SW480 (cell line): ENCODE data around the gene PTPRD.

ENCODE experiments used
- DNase-seq: peaks from one replicate; pipeline ENCODE4 v3.0.0-alpha.2; 2016; ENCODE audit warnings: low spot score

Gene PTPRD

DNA sequence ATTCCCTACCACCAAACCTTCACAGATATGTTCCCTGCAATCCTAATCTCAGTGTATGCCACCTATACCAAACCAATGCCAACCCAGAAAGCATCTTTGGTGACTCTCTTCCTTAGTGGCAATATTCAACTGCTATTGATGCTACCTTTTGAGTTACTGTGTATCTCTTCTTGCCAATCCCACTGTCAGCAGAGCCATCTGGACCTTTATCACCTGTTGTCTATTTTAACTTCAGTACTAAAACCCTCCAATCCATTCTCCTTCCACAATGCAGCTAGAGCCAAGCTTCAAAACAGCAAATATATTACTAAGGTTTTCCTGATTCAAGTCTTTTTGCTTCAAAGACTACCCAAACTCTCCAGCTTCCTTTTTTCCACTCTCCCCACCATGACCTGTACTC, 2036.1 kb downstream of the PTPRD start:
- DNase-seq: no peak

DNA sequence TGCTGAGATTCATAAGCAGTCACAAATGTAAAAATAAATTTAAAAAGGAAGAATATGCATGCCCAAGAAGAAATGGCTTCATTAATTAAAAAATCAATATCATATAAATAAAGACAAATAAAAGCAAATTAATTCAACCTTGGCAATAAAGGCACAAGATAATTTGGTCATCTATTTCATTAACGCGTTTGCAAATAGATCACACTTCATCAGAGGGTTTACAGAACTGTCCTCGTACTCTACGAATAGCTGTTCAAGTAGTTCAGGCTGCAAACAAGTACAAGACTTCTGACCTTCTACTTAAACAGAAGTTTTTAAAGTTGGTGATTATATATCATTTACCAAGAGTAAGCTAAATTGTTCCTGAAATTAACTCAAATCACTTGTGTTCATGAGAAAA, 2038.0 kb downstream of the PTPRD start:
- DNase-seq: no peak

GRCh38 chr9:8572209-8572608, 2040.6 kb downstream of the PTPRD start:
- no peak for DNase-seq

- DNase-seq: no peak
Observed at GRCh38 chr9:8571643-8572042, 2041.2 kb downstream of the PTPRD start.

DNA sequence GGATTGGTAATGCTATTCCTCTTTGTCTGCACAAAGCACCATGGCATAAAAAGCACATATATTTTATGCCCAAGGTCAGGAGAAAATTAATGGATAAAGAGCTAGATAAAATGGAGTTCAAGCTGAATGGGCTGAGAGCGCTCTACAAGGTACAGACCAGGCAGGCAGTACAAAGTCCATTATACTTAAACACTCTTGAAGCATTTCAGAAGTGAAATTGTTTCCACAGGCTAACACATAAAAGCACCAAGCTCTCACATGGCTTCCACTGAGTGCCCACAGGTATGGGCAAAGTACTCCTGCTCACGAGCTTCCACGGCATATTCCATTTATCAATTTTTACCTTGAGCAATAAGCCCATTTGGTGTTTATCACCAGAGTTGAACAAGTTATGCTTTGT, 2042.0 kb downstream of the PTPRD start:
- no peak for DNase-seq

DNA sequence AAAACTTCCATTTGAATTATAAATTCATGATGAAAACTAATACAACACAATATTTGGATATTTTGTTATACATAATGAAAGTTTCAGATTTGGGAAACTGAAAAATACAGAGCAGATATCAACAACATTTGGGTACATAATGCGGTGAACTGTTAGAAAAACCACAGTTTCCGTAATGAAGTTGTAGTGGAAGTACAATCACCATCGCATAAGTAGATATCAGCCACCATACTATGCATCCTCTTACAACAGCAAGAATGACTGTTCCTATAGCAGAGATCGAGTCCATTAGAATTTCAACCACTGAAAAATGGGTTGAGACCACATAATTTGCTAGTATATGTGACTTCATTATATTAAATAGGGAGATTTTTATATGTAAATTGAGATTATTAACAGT, 2043.0 kb downstream of the PTPRD start:
- DNase-seq: no peak

DNA sequence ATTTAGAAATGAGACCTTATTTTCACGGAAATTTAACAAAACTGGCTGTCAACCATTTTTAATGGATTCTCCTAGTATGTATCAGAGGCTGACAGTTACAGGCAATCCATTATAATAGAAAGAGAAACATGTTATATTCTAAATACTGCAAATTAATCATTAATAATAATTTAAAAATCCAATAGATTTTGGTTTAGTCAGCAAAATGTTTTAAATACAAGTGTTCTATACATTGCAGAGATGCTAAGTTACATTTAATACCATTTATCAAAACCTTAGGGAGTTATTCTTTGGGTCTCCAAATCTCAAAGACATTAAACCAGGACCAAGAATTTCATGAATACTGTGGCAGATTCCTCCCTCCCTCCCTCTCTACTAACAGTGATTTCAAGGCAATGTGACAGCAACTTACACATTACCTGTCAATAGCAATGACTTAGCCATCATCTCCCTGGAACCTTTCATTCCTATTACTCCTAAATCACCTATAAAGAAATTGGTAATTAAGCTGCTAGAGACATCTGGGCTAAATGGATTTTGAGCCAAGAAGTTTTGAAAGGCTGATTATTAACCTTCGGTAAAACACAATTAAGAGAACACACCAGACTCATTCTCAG, 2044.7 kb downstream of the PTPRD start:
- DNase-seq: no peak

- DNase-seq: no peak
Observed at GRCh38 chr9:8564960-8565359, 2047.8 kb downstream of the PTPRD start.

DNA sequence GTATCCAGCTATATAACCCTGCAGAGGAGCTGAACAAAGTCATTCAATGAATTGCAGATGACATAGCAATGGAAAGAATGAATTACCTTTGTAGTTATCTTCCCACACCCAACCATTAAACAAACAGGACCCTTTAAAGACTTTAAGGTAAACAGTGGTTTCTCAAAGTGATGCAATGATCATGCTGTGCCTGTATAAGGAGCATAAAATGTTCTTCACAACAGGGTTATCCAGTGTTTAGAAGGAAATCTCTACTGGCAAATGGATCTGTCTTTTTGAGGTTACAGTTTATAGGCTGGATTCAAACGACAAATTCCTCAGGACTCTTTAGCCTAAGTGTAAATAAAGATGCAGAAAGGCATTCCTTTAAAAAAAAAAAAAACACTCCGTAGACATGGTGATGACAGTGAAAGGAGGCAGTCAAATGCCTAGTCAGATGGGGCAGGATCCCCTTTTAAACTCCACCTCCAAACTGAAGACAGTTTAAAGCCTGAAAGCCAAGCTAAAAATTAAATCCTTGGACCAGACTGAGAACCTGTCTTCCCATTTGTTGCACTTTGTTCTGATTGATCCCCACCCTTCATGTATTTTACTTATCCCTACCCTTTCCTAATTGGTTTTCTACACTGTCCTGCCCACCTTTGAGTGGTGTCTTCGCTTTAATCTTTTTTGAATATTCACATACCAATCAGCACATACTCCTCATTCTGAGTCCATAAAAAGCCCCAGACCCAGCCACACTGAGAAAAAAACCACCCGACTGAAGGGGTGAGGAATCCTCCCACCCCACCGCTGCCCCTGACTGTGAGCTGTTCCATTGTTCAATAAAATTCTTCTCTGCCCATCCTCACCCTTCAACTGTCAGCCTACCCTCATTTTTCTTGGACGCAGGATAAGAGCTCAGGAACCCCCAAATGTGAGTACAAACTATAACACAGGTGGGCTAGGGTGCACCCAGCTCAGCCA, 2052.0 kb downstream of the PTPRD start:
- no peak for DNase-seq

DNA sequence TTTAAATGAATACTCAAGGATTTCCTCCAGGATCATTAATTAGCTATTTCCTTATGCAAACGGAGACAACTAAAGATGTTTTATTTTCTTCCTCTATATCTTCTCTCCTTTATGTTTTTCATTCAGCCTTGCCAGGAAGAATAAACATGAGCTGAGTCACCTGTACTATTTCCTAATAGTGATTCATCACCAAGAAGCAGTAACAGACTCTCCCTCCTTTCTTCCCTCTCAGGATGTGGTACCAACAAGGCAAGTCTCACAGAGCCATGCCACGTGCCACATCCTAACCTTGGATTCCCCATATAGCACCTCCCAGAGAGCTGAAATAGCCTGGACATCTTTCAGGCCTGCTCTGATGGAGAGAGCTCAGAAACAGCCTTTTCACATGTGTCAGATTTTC, 2054.6 kb downstream of the PTPRD start:
- no peak for DNase-seq

DNA sequence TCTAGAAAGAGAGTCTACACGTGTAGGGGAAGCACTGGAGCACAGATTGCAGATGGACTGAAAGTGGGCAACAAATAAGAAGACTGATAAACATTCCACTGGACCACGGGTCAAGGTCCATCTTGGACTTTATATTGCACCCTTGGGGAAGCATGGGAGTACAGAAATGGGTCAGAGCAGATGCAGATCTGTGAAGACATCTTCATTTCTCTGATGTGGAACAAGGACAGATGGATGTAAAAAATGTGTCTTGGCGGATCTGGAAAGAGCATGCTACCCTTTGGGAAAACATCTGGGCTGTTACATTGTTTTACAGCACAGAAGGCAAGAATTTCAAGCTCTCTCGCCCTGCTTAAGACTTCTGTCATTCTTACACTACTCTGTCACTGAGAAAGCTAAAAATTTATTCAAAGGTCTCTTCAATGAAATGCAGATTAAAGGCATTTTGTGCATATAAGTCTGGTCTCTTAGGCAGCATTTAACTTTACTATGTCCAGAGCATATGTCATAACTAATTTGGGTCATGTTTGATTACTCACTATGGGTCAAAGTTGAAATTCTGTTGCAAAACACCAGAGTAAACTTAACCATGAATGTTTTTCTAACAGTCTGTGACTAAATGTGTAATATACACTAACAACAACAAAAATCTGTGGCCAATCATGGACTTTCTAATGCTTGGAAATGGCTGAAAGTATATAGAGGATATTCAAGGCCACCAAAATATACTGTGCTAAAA, 2056.9 kb downstream of the PTPRD start:
- no peak for DNase-seq

GRCh38 chr9:8553444-8553843, 2059.4 kb downstream of the PTPRD start:
- DNase-seq: no peak

DNA sequence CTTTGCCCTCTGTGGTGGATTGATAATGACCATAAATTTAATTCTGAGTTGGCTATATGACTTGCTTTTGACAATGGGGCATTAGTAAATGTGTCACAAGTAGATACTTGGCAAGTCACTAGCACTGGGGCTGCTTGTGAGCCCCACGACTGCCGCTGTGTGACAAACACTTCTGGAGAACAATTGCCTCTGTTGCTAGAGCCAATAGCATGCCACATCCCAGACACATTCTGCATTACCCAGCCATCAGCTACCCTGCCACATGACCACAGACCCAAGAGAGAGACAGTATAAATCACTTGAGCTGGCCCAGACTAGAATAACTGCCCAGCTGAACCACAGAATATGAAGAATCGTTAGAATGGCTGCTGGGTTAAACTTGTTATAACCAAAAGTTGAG, 2060.1 kb downstream of the PTPRD start:
- no peak for DNase-seq

GRCh38 chr9:8549214-8549613, 2063.6 kb downstream of the PTPRD start:
- DNase-seq: no peak

- DNase-seq: no peak
Observed at GRCh38 chr9:8543219-8543618, 2069.6 kb downstream of the PTPRD start.

DNA sequence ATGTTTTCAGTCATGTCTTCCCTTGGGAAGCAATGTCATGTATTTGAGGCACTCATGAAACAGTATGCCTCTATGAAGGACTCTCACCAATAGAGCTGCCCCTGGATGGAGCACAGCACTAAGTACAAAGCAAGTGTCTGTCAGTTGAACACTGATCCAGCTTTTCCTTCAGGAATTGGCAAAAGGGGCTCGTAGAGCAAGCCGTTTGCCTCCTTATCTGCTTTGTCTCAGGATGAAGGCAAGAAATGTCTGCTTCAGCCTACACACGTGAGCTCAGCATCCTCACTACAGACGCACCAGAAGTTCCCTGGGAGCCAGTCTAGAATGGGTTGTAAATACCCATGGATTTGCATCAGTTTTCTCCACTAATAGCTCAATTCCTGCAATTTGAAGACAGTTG, 2070.3 kb downstream of the PTPRD start:
- no peak for DNase-seq

DNA sequence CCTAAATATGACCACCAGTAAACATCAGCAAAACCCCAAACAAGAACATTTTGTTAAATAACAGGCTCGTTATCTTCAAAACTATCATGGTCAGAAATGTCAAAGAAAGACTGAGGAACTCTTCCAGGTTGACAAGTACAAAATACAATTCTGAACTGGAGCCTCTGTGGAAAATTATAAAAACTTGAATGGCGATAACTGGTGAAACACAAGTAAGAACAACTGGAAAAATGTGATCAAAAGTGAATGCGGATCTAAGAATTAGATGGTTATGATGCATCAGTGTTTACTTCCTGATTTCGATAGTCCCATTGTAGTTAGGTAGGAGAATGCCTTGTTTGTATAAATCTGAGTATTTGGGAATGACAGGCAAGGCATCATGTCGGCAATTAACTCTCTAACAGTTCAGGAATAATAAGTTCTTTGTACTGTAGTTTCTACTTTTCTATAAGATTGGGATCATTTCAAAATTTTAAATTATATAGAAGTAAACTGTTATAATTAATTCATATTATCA, 2073.1 kb downstream of the PTPRD start:
- no peak for DNase-seq

DNA sequence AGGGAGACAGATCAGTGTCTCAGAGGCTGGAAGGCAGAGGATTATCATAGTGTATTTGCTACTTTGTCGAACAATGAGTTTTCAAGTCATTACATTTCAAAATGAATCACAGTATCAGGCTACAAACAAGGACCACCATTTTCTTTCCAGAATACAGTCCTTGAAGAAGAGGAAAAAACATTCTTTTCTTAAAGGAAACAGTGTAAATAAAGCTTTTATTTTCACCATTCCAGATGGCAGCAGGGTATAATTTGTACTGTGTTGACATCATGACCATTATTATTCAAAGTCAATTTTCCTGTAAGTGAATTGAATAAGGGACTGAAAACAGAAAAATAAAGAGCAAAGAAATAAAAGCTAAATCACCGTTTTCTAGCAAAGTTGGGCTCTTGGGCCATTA, 2076.0 kb downstream of the PTPRD start:
- DNase-seq: no peak

- DNase-seq: no peak
Observed at GRCh38 chr9:8534828-8535227, 2078.0 kb downstream of the PTPRD start.

GRCh38 chr9:8533681-8534080, 2079.1 kb downstream of the PTPRD start:
- no peak for DNase-seq

DNA sequence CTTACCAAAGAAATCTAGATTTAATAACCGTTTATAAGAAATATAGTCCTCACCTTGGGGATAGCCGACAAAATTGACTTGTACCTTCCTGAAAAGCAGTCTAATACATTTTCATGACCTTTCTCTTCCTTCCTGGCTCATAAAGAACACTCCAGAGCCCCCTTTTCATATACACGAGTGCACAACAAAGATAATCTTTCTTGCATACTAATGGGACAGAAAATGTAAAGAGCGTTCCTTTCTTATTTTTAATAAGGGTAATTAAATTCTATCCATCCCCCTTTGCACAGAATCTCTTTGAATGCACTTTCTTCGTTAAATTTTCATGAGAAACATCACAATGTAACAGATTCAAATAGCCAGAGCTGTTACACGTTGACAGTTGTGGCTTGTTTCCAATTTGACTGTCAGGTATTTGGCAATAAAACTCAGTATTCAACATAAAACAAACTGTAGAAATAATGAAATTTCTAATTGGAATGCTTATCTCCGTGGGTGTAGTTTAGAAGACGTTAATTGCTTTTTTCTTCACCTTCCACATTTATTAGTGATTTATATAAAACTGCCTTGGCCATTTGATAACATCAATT, 2080.9 kb downstream of the PTPRD start:
- no peak for DNase-seq

DNA sequence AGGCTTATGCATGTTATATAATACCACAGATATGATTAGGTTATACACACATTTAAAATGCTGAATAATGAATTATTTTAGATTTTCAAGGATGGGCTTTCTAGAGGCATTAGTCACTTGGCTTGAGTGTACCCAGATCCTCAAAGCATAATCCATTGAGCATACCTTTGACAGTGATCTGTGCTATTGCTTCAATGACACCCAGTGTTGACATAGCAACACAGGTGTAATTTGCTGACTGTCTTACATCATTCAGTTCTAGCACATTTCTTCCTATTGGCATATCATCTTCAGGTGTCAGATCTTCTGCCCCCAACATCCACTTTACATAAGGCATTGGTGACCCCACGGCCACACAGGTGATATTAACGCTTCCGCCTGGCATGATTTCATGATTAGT, 2091.7 kb downstream of the PTPRD start:
- no peak for DNase-seq
